ENCODE measurements around the gene ALK.

ALK gene

DNA sequence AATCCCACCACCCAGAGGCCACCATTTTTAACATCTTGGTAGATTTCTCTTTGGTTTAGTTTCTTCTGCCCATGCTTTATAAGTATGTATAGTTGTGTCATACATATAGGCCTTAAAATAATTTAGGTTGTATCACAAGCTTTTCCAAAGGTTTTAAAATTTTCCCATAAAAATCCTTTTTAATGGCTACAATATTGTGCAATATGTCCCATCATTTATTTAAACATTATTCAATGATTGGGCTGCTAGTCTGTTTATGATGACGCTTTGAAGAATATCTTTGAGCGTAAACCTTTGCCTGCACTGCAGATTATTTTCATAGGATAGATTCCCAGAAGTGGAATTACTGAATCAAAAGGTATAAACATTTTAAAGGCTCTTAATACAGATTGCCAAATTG lies 588.8 kb downstream of the ALK start:
- no peak overlapping the region for H3K4me3 ChIP-seq (ENCODE audit: low read depth, low read length)
- TF ChIP-seq, protein P1, sequence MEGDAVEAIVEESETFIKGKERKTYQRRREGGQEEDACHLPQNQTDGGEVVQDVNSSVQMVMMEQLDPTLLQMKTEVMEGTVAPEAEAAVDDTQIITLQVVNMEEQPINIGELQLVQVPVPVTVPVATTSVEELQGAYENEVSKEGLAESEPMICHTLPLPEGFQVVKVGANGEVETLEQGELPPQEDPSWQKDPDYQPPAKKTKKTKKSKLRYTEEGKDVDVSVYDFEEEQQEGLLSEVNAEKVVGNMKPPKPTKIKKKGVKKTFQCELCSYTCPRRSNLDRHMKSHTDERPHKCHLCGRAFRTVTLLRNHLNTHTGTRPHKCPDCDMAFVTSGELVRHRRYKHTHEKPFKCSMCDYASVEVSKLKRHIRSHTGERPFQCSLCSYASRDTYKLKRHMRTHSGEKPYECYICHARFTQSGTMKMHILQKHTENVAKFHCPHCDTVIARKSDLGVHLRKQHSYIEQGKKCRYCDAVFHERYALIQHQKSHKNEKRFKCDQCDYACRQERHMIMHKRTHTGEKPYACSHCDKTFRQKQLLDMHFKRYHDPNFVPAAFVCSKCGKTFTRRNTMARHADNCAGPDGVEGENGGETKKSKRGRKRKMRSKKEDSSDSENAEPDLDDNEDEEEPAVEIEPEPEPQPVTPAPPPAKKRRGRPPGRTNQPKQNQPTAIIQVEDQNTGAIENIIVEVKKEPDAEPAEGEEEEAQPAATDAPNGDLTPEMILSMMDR (IDR thresholded peaks at IDR 0.05; ENCODE audit: borderline replicate concordance, insufficient read depth, low read depth, low read length): no peak

DNA sequence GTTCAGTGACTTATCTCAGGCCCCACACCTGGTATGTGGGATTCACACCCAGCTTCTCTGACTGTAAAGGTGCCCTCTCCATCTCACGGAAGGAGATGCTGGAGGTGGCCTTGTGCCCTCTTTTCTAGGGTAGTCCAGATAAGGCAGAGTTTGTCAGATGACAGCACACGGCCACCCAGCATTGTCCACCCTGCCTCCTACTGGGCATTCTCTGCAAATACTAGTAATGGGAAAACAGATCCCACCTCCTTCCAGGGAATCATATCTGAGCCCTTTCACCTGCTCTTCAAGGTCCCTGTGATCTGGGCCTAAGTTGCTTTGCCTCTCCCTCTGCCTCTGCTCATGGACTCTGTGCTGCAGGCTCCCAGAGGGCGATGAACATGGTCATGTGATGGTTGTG lies 591.5 kb downstream of the ALK start:
- TF ChIP-seq, protein P1 (IDR thresholded peaks at IDR 0.05; ENCODE audit: borderline replicate concordance, insufficient read depth, low read depth, low read length): peak; percentile 69
- no peak overlapping the region for H3K4me3 ChIP-seq (ENCODE audit: low read depth, low read length)

DNA sequence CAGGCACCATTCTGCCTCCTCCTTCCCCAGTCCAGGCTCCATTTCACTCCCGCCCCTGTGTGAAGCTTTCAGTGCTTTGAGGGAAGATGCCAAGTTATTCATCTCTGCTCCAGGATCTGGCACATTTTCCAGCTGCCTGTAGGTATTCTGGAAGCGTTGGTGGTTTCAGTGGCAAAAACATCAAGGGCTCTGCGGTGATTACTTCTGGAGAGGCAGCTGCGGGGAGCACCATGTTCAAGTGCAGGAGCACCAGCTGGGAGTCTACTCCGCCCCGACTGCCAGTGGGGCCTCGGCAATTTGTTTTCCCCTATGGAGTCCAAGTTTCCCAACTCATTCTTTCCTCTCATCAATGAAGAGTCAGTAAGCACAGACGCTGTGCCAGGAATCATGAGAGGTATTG lies 594.5 kb downstream of the ALK start:
- TF ChIP-seq, protein P1 (IDR thresholded peaks at IDR 0.05; ENCODE audit: borderline replicate concordance, insufficient read depth, low read depth, low read length): no peak
- no peak overlapping the region for H3K4me3 ChIP-seq (ENCODE audit: low read depth, low read length)

DNA sequence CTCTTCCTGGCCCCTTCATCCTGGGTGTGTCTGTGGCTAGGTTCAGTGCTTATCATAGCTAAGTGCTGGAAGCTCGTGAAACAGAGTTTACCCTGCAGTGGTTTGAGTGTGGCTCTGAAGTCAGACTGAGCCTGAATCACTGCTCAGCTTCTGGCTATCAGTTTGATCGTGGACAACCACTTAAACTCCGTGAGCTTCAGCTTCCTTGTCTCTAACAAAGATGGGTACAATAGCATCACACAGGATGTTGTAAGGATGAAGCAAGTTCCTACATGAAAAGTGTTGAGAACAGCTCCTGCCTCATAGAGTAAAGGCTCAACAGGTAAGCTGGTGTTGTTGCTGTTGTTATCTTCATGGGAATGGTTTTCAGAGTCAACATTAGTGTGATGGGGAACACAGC lies 595.8 kb downstream of the ALK start:
- TF ChIP-seq, protein P1 (IDR thresholded peaks at IDR 0.05; ENCODE audit: borderline replicate concordance, insufficient read depth, low read depth, low read length): no peak
- no peak overlapping the region for H3K4me3 ChIP-seq (ENCODE audit: low read depth, low read length)

DNA sequence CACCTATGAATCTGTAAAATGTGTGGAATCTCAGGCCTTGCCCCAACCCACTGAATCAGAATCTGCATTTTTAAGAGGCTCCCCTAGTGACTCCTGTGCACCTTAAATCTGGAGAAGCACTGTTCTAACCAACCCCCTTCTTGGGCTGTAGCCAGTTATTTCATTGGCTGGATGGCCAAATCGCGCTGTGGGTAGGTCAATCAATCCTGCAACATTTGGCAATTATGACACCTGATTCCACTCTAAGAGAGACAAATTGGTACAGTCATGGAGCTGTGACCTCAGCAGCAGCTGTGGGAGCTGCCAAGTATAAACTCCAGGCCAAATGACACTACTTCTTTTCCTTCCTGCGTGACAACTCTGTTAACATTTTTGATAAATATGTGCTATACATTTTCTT lies 597.4 kb downstream of the ALK start:
- no peak overlapping the region for H3K4me3 ChIP-seq (ENCODE audit: low read depth, low read length)
- TF ChIP-seq, protein P1 (IDR thresholded peaks at IDR 0.05; ENCODE audit: borderline replicate concordance, insufficient read depth, low read depth, low read length): no peak

DNA sequence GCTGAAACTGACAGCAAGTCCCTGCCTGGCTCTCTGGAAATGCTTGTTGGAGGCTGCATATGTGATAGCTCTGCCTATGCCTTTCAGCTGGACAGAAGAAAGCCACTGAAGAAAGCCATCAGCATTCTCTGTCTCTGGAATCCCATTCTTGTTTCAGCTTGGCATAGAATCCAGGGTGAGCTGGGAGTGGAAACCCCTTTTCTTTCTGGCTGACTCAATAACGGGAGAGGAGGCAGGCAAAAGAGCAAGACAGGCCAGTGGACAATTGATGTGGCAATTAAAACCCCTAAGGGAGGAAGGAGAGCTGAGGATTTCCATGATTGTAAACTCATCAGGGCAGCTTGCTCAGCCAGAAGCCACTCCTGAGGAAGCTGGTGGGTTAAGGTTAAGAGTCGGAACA lies 598.1 kb downstream of the ALK start:
- TF ChIP-seq, protein P1 (IDR thresholded peaks at IDR 0.05; ENCODE audit: borderline replicate concordance, insufficient read depth, low read depth, low read length): no peak
- H3K4me3 ChIP-seq (ENCODE audit: low read depth, low read length): no peak overlapping the region

DNA sequence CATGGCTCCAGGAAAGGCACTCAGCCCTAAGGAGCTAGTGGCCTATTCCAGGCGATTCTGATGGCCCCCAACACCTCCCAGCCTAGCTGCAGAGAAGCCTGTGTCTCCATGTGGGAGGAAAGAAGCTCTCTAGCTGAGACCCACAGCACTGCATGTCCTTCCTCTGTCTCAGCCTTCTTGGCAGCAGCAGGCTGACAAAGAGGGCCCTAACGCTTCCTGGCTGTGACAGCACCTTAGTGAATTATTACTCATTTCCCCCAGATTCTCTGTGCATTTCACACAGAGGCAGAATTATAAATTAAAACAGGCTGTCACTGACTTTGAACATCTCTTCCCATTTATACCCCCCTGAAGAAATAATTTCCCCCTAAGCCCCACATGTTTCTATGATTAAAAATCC lies 599.4 kb downstream of the ALK start:
- H3K4me3 ChIP-seq (ENCODE audit: low read depth, low read length): no peak overlapping the region
- TF ChIP-seq, protein P1 (IDR thresholded peaks at IDR 0.05; ENCODE audit: borderline replicate concordance, insufficient read depth, low read depth, low read length): no peak
